Measurements from ENCODE around the gene MOV10L1. TPM values are rescaled to one million over a fixed set of nuclear protein-coding genes. Genes with fewer than 3 reads are reported as not detected.
A peak's percentile ranks its signal among the peaks of the same experiment; 100 is the strongest.

Gene MOV10L1
- polyA plus RNA-seq, 3 donors = 0.18 to 0.35 TPM; not detected in 1

- intact Hi-C loops (cut with micrococcal nuclease) = loop anchor here in 1 of 2 donors (5.0 kb wide), 1 partner anchor 33 kb away; no protein-coding TSS in a partner anchor
- DNase-seq = no peak
- H3K27me3 Mint-ChIP-seq (ENCODE audit: low read depth in 3 of 3) = peaks cover 17 to 58% (median 28%) of the 10 kb centered on the region in 3 donors
- Histone ChIP-seq H3K4me1 (ENCODE audit: control insufficient read depth in 1 of 2, insufficient read depth in 2 of 2, low read length in 2 of 2) (peaks cover 10 to 34% of the 10 kb centered on the region in 2 donors), H3K79me2 (ENCODE audit: insufficient read depth, low read length) (no peaks in the 10 kb centered on the region), H3K27me3 (ENCODE audit: control insufficient read depth in 2 of 2, insufficient read depth in 2 of 2, low read length in 2 of 2) (peaks cover 0 to 12% of the 10 kb centered on the region in 2 donors), H3K27ac (ENCODE audit: low read depth in 1 of 2, low read length in 2 of 2) (no peak overlapping the region), H3K4me3 (replicated peaks in 1 of 3; ENCODE audit: low read depth in 2 of 3, low read length in 3 of 3) (no peak overlapping the region), H3K9ac (ENCODE audit: insufficient read depth, low read length, poor library complexity, severe bottlenecking) (no peak overlapping the region), H3K9me3 (replicated peaks in 1 of 2; ENCODE audit: control insufficient read depth in 1 of 2, insufficient read depth in 1 of 2, low read length in 2 of 2) (no peaks in the 10 kb centered on the region), H4K20me1 (ENCODE audit: insufficient read depth, low read length) (no peaks in the 10 kb centered on the region), H3K4me2 (replicated peaks; ENCODE audit: extremely low read depth, low read length, poor library complexity, severe bottlenecking) (no peak overlapping the region), H2AFZ (ENCODE audit: insufficient read depth, low read depth, low read length, poor library complexity, severe bottlenecking) (no peak overlapping the region), H3K36me3 (replicated peaks in 1 of 2; ENCODE audit: control insufficient read depth in 1 of 2, insufficient read depth in 2 of 2, low read length in 2 of 2) (no peaks in the 10 kb centered on the region)
- H3K27ac Mint-ChIP-seq = no peak overlapping the region
- 95% methylated on average over 26 of the region's 27 CpGs for WGBS (ENCODE audit: insufficient coverage)
- peaks cover 2 to 12% (median 7%) of the 10 kb centered on the region in 7 donors for H3K9me3 Mint-ChIP-seq
- H3K36me3 Mint-ChIP-seq = peaks cover 6 to 9% of the 10 kb centered on the region in 2 donors
- TF ChIP-seq CTCF (IDR thresholded peaks at IDR 0.05) = no peak
- peak overlapping the region in 1 of 2 donors; percentile 39 for H3K4me3 Mint-ChIP-seq
- peaks cover 21% of the 10 kb centered on the region for H3K4me1 Mint-ChIP-seq
Measured at GRCh38 chr22:50174382-50175190, 84.8 kb downstream of the MOV10L1 start.

DNA sequence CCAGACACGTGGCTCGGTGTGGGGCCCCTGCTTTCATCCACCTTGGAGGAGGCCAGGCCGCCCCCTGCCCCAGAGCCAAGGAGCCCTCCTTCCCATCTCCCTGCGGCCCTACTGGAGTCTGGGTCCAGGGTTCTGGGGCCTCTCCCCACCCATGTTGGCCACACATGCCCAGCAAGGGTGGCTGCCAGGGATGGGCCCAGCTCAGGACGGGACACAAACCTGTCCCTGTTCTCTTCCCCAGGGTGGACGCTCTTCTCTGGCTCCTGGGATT, 85.3 kb downstream of the MOV10L1 start:
- no peak overlapping the region for H3K4me2 ChIP-seq (replicated peaks; ENCODE audit: extremely low read depth, low read length, poor library complexity, severe bottlenecking)
- H3K27me3 ChIP-seq (ENCODE audit: control insufficient read depth in 2 of 2, insufficient read depth in 2 of 2, low read length in 2 of 2) = peaks cover 0 to 17% of the 10 kb centered on the region in 2 donors
- Mint-ChIP-seq H3K27me3 (ENCODE audit: low read depth in 3 of 3) (peaks cover 21 to 59% (median 28%) of the 10 kb centered on the region in 3 donors), H3K4me3 (no peak overlapping the region), H3K4me1 (peaks cover 24% of the 10 kb centered on the region), H3K27ac (no peak overlapping the region), H3K36me3 (peaks cover 6 to 12% of the 10 kb centered on the region in 2 donors), H3K9me3 (peaks cover 2 to 12% (median 7%) of the 10 kb centered on the region in 7 donors)
- WGBS (ENCODE audit: insufficient coverage) = 100% methylated on average over 5 of the region's 6 CpGs
- DNase-seq = no peak
- no peaks in the 10 kb centered on the region for H3K9me3 ChIP-seq (replicated peaks in 1 of 2; ENCODE audit: control insufficient read depth in 1 of 2, insufficient read depth in 1 of 2, low read length in 2 of 2)
- no peak overlapping the region for H3K27ac ChIP-seq (ENCODE audit: low read depth in 1 of 2, low read length in 2 of 2)
- no peak overlapping the region for H3K9ac ChIP-seq (ENCODE audit: insufficient read depth, low read length, poor library complexity, severe bottlenecking)
- H3K4me3 ChIP-seq (replicated peaks in 1 of 3; ENCODE audit: low read depth in 2 of 3, low read length in 3 of 3) = no peak overlapping the region
- intact Hi-C loops (cut with micrococcal nuclease) = no loop called here
- H3K36me3 ChIP-seq (replicated peaks in 1 of 2; ENCODE audit: control insufficient read depth in 1 of 2, insufficient read depth in 2 of 2, low read length in 2 of 2) = no peaks in the 10 kb centered on the region
- H3K4me1 ChIP-seq (ENCODE audit: control insufficient read depth in 1 of 2, insufficient read depth in 2 of 2, low read length in 2 of 2) = peaks cover 10 to 40% of the 10 kb centered on the region in 2 donors
- H2AFZ ChIP-seq (ENCODE audit: insufficient read depth, low read depth, low read length, poor library complexity, severe bottlenecking) = no peak overlapping the region
- H4K20me1 ChIP-seq (ENCODE audit: insufficient read depth, low read length) = no peaks in the 10 kb centered on the region
- TF ChIP-seq CTCF (IDR thresholded peaks at IDR 0.05) = no peak
- no peaks in the 10 kb centered on the region for H3K79me2 ChIP-seq (ENCODE audit: insufficient read depth, low read length)

All from CD14-positive monocyte (primary cell).